Epithelial cell of proximal tubule (primary cell): Measurements from ENCODE around the gene SVOP. TPM values are rescaled to one million over a fixed set of nuclear protein-coding genes. Genes with fewer than 3 reads are reported as not detected.

Experiments
- DNase-seq: peaks from one replicate; pipeline ENCODE4 v3.0.0-alpha.2; 2011; ENCODE audit warnings: low read depth
- H3K4me3 ChIP-seq: 2 replicates; pipeline ENCODE4 v1.5.1; 2011; ENCODE audit warnings: low read depth, mild to moderate bottlenecking, low read length
- total RNA-seq: library from RNA; depleted of rRNA; stranded (reverse); fragments of >200 nt; gene quantifications from 2 replicates; pipeline ENCODE4 v1.2.3, GENCODE V29; 2015
- TF ChIP-seq, protein P1 (sequence below): conservative IDR thresholded peaks from 2 replicates; pipeline ENCODE4 v1.5.1; 2012; ENCODE audit warnings: low read depth, mild to moderate bottlenecking, low read length

SVOP gene
- total RNA-seq, 1 donor from 2014 or later, result not detected

DNA sequence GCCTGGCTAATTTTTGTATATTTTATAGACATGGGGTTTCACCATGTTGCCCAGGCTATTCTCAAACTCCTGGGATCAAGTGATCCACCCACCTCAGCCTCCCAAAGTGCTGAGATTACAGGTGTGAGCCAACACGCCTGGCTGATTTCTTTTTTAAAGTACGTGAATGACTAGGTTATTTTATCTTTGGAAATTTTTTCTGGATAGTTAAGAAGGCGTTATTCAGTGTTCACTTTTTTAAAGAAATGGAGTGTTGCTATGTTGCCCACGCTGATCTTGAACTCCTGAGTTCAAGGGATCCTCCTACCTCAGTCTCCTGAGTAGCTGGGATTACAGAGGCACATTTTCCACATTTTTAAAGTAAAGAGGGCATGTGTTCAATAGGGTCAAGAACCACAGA is 58.6 kb downstream of the SVOP start:
- no peak for DNase-seq
- H3K4me3 ChIP-seq, result no peak overlapping the region
- TF ChIP-seq, protein P1, sequence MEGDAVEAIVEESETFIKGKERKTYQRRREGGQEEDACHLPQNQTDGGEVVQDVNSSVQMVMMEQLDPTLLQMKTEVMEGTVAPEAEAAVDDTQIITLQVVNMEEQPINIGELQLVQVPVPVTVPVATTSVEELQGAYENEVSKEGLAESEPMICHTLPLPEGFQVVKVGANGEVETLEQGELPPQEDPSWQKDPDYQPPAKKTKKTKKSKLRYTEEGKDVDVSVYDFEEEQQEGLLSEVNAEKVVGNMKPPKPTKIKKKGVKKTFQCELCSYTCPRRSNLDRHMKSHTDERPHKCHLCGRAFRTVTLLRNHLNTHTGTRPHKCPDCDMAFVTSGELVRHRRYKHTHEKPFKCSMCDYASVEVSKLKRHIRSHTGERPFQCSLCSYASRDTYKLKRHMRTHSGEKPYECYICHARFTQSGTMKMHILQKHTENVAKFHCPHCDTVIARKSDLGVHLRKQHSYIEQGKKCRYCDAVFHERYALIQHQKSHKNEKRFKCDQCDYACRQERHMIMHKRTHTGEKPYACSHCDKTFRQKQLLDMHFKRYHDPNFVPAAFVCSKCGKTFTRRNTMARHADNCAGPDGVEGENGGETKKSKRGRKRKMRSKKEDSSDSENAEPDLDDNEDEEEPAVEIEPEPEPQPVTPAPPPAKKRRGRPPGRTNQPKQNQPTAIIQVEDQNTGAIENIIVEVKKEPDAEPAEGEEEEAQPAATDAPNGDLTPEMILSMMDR, result no peak

DNA sequence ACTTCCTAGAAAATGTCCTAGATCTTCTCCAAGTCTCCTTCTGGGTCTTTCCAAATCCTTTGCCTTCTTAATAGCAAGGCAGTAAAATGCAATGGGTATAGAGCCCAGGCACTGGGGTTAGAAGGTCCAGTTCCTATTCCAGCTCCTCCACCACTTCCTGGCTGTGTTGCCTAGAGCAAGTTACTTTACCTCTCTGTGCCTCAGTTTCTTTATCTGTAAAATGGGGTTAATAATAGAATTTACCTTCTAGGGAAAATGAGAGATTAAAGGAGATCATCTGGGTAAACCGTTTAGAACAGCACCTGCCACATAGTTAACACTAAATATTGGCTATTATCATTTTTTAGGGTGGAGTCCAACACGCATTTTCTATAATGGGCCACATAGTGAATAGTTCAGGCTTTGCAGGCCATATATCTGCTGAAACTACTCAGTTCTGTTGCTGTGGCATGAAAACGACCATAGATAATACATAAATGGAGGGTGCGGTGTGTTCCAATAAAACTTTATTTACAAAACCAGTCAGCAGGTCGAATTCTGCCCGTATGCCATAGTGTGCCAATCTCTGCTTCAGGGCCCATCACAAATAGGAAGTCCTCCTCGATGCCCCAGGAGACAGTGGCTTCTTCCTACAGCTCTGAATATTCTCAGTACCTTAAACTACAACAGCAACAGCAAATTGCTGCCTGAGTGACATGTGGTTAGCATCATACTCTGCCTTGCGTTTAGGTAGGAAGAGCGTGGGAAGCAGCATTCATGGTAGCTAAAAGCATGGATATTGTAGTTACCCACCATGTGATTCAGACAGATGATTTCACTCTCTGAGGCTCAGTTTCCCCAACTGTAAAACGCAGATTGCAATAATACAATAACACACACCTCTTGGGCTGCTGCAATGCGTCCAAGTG is 60.9 kb downstream of the SVOP start:
- no peak for DNase-seq
- TF ChIP-seq, protein P1, result no peak
- no peak overlapping the region for H3K4me3 ChIP-seq

DNA sequence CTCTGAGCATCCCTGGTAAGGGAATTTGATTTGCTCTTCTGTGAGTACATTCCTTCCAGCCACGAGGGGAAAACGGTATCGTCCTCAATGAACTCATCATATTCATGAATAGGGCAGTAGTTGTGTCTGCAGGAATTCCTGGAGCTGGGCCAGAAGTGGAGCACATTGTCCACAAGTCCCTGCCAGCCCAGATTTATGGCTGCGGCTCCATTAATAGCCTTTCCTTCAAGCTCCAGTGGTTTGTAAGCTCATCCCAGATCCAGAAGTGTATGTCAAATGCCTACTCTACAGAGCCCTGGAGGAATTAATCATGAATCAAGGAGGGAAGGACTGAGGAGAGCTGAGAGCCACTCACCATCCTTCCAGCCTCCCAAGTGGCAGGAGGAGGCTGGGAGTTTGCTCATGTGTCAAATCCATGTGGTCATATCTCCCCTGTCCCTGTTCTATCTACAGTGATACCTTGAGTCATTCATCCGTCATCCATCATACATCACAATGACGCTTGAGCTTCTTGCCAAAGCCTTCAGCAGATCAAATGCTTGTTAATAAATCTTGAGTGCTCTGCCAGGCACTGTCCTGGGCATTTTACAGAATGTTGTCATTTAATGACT is 65.5 kb downstream of the SVOP start:
- no peak overlapping the region for H3K4me3 ChIP-seq
- DNase-seq, result peak; percentile 96
- TF ChIP-seq, protein P1, result no peak

DNA sequence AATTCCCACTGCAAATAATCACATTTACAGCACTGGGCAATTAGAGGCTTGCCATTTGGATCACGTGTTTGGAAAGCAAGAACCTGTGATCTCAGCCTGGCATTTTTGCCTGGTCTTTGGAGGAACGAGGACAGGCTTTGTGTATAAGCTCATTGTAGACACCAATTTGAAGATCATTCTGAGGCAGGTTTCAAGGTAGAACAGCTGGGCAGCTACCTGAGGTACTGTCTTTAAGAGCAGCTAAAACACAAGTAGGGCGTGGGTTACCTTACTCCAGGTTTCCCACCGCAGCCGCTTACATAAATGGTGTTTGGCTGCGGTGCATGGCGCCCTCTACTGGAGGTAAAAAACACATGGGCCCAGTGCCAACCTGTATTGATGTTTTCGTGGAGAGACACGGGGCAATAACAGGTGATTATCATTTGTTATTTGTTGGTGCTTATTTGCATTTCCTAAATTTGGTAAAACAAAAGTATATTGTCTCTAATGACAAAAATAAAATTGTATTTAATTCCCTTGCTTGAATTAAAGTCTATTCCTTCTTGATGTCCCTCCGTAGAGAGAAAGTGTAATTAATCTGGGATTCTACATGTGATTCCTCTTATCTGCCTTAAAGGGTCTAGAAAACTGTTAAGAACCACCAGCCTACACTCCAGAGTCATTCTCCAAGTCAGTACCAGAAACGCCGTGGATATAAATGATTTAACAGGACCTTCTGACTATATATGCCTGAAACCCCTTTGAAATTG is 69.7 kb downstream of the SVOP start:
- DNase-seq, result peak; percentile 13
- H3K4me3 ChIP-seq, result peak overlapping the region; percentile 31
- TF ChIP-seq, protein P1, result peak; percentile 93

DNA sequence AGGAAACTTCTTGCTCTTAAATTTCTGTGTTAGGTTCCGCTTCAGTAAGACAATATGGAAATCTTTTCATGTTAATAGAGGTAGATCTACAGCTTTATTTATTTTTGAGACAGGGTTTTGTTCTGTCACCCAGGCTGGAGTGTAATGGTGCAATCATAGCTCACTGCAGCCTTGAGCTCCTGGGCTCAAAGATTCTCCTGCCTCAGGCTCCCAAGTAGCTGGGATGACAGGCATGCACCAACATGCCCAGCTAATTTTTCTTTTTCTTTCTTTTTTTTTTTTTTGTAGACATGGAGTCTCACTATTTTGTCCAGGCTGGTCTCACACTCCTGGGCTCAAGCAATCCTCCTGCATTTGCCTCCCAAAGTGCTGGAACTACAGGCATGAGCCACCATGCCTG is 70.9 kb downstream of the SVOP start:
- TF ChIP-seq, protein P1, result no peak
- no peak for DNase-seq
- H3K4me3 ChIP-seq, result no peak overlapping the region

DNA sequence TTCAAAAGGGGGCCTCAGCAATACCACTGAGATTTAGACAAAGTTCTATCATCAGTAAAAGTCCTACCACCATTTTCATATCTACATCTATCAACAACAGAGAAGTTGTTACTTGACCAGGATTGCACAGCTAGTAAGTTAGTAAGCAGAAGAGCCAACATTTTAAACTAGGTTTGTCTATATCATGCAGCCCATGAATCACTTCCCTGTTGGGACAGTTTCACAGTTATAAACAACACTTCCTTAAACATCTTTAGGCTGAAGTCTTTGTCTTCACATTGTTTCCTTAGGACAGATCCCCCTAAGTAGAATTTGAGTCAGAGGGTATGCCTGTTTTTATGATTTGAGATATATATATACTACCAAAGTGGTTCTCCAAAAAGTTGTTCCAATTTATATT is 72.5 kb downstream of the SVOP start:
- TF ChIP-seq, protein P1, result no peak

More for the DNA sequence above, 72.5 kb downstream of the SVOP start:
- no peak overlapping the region for H3K4me3 ChIP-seq
- DNase-seq, result no peak
